Measurements from ENCODE around the gene EXD2. TPM values are rescaled to one million over a fixed set of nuclear protein-coding genes. Genes with fewer than 3 reads are reported as not detected.
"Not testable (repeated sequence)": the region's sequence is repeated elsewhere in the genome, so short reads cannot be mapped to it uniquely, and the experiment has no call there.

EXD2 gene
- total RNA-seq, 1 experiment from 2014 or later: 13.2 TPM

DNA sequence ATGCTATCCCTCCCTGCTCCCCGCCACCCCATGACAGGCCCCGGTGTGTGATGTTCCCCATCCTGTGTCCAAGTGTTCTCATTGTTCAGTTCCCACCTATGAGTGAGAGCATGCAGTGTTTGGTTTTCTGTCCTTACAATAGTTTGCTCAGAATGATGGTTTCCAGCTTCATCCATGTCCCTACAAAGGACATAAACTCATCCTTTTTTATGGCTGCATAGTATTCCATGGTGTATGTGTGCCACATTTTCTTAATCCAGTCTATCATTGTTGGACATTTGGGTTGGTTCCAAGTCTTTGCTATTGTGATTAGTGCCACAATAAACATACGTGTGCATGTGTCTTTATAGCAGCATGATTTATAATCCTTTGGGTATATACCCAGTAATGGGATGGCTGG is 86.1 kb downstream of the EXD2 start:
- DNase-seq (ENCODE audit: low read depth): not testable (repeated sequence)

DNA sequence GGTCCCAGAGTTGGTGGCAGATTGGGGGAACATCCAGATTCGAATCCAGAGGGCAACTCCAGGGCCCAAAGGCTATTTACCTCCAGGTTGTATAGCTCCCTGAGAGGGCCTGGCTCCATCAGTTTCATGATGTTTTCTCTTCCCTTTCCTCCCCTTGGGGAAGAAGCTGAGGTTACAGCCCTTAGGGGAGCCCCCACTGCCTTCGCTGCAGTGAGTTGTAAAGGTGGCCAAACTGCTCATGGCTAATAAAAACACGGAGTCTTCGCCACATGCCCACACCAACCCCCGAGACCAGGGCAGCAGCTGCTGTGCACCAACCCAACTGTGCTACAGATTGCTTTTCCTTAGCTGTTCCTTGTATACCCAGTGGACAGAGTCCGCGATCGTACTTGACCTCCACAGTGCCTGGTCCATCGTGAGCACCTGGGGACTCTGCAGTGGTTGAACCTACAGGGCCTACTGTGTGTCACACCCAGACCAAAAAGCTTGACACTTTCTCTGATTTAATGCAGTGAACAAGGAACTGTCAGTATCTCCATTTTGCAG is 89.5 kb downstream of the EXD2 start:
- no peak for DNase-seq (ENCODE audit: low read depth)

DNA sequence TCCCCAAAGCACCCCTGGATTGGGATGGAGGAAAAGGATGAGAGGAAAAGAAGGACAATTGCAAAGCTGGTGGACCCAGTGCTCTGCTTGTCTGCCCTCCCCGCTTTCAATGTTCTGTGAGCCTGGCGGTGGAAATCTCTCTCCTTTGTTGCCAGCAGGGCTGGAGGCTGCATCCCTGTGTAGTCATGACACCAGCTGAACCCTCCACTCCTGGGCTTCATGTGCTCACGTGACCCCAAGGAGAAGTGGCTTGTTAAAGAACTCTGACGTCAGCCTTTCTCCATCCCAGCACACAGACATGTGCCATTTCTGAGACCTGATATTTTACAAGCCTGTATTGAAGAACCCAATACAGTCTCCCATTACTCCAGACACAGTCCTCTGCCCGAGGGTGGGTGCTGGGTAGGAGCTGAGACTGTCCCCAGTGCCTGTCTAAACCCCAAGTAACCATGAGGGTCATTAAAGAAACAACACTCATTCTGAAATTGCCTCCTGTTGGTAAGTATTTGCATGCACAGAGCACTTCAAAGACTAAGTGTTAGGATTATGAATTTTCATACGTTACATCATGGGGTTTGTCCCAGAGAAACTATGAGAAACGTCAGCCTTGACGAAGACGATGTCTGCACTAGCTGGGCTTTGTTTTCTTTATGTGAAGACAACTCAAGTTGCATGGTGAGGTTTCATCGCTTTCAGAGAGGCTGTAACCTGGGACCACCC is 90.3 kb downstream of the EXD2 start:
- peak; percentile 28 for DNase-seq (ENCODE audit: low read depth)

DNA sequence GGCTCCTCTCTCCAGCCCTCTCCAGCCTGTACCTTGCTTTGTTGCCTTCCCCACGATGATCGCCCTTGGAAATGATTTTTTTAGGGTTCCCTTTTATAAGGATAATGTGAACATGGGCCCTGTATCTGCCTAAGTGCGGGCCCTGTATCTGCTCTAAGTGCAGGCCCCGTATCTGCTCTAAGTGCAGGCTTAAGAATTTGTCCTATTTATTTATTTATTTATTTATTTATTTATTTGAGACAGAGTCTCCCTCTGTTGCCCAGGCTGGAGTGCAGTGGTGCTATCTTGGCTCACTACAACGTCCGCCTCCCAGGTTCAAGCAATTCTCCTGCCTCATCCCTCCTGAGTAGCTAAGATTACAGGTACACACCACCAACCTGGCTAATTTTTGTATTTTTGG is 91.2 kb downstream of the EXD2 start:
- DNase-seq (ENCODE audit: low read depth): no peak

DNA sequence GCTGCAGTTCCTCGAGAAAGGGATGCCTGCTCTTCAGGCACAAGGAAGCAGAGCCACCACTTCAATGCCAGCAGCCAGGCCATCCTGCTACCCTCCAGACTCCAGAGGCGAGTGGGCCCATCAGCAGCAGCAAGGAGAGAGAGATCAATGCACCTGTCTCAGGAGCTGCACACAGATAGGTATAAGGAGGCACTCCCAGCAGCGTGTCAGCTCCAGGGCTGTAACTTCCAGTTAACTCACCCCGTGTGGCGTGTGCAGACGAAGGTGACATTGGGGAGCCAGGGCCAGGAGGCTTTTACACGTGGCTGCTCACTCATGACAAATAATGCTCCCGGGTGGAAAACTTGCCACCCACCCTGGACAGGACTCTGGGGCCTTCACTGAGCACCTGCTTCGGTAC is 92.9 kb downstream of the EXD2 start:
- DNase-seq (ENCODE audit: low read depth): no peak

DNA sequence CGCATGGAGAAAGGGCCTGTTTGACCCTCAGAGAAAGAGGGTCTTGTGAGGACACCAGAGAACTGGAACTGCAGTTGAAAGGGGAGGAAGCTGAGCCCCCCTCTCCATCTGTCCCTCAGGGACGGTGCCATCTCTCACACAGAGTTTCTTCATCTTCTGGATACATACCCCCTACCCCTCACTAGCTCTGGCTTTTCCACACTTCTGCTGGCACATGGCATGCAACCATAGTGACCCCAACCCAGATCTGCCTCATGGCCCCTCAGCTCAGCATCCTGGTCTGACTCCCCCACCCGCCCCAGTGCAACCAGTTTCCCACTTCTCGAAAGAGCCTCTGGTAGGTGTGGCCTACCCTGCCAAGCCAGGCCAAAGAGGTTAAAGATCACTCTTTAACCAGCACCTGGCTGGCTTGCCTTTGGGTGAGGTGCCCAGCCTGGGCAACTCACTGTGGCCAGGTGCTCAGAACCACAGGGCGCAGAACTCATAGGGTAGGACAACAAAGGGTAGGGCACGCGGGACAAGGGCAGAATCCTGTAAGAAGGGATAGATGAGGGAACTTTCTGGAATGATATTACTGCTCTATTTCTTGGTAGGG is 94.5 kb downstream of the EXD2 start:
- no peak for DNase-seq (ENCODE audit: low read depth)

DNA sequence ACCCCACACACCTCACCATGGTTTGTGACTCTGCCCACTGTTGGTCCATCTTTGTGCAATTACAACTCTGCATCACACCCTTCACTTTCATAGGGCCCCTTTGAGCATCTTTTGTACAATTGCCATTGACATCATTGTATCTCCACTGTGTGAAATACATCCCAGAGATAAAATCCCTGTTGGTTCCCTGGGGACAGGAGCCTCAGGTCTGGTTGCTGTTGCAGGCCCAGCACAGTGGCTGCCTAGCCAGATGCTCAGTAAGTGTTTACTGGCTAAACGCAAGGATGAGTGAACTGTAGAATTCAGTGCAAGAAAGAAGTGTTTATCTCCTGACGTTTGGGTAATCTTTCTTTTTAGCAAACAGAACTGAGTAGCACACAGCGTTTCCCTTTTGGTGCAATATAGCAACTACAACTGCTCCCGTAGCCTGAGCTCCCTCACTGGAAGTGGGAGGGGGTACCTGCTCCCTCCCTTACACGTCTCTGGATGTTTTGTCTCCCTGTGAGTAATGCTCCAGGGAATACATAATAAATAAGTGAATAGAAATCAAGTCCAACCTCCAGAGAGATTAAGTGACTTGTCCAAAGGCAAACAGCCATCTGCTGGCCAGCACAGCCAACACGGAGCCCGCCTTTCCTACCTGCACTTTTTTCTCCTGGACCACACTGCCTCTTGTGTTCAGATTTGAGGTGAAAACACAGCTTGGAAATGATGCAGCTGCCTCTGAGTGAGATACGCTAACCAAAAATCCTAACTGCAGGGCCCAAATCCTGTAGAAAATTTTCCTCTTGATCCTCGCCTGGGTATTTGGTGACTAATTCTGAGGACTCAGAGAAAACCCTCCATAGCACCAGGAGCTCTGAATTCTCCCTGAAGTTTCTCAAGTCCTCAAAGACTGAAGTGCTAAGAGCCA is 96.1 kb downstream of the EXD2 start:
- peak; percentile 9 for DNase-seq (ENCODE audit: low read depth)

DNA sequence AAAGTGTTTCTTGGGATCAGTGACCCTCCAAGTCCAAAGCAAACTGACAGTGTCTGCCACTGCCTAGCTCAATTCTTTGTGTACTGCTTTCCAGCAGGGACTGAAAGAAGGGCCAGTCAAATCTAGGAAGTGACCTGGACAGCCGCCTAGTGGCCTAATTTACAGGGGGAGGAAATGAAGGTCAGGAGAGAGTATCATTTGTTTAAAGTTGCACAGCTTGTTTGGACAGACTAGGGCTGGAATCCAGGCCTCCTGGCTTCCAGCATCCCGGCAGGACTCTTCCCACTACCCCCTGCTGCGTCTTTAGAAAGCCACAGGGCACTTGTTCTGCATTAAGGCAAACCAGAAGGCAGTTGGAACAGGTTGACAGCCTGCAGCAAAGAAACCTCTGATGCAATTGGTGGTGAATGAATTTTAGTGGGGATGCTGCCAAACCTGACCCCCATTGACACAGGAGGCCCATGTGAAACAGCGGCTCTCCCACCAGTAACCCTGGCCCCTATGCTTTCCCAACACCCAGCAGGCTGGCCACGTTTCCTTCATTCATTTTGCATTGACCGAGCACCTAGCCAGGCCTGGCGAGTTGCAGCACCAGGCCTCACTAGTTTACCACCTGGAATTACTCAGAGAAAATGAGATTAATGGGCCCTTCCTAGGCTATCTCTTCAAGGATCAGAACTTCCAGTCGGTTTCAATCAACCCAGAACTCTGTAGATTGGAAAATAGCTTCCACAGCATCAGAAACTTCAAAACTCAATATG is 96.9 kb downstream of the EXD2 start:
- DNase-seq (ENCODE audit: low read depth): peak; percentile 46

DNA sequence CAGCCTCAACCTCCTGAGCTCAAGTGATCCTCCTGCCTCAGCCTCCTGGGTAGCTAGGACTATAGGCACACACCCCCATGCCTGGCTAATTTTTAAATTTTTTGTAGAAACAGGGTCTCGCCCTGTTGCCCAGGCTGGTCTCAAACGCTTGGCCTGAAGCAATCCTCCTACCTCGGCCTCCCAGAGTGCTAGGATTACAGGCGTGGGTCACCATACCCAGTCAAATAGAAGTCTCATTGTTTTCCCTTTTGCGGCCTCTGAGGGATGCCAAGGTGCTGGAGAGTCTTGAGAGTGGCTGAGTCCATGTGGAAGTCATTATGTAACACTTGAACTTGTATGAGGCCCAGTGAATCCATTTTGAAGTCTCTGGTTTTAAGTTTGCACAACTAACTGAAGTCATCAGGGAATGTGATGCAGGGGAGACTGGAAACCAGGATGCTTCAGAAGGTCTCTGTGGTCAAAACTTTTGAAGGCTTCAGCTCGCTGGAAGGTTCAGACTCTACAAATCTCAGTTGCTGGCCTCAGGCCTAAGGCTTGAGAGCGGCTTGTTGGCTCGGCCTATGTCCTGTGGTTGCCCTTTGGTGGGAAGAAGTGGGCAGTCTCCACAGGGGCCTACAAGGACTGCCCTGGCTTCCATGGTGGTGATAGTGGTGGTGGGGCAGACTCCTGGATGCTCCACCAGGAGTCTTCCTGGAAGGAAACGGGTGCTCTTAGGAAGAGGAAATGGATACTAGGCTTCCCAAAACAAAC is 97.8 kb downstream of the EXD2 start:
- DNase-seq (ENCODE audit: low read depth): no peak

DNA sequence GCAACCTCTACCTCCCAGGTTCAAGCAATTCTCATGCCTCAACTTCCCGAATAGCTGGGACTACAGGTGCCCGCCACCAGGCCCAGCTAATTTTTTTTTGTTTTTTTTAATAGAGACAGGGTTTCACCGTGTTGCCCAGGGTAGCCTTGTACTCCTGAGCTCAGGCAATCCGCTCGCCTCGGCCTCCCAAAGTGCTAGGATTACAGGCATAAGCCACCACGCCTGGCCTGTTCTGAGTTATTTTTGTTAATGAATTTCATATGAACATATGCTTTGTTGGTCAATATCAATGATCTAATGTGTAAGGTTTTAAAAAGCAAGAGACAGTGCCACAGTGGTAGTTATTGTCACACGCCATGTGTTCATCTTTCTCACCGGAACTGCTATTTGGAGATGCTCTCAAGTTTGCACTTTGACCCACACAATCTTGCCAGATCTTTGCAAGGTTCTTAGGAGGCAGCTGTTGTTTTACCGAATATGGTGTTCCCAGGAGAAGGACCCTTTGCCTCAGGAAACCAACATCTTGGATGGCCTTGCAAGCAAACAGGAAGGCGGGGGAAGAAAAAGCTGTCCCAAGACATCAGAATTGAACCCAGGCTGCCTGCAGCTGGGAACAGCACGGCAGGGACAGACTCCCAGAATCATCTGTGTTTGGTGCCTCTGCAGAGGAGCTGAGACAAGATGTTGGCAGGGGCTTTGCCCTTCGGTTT is 98.7 kb downstream of the EXD2 start:
- DNase-seq (ENCODE audit: low read depth): no peak

DNA sequence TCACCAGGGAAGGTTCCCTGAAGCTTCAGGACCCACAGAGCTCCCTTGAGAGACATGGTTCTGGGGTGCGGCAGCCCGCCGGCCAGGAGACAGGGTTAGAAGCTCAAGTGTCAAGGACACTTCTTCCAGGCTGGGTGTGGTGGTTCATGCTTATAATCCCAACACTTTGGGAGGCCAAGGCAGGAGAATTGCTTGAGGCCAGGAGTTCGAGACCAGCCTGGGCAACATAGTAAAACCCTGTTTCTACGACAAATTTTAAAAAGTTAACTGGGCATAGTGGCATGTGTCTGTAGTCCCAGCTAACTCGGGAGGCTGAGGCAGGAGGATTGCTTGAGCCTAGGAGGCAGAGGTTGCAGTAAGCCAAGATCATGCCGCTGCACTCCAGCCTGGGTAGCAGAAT is 99.6 kb downstream of the EXD2 start:
- DNase-seq (ENCODE audit: low read depth): not testable (repeated sequence)

DNA sequence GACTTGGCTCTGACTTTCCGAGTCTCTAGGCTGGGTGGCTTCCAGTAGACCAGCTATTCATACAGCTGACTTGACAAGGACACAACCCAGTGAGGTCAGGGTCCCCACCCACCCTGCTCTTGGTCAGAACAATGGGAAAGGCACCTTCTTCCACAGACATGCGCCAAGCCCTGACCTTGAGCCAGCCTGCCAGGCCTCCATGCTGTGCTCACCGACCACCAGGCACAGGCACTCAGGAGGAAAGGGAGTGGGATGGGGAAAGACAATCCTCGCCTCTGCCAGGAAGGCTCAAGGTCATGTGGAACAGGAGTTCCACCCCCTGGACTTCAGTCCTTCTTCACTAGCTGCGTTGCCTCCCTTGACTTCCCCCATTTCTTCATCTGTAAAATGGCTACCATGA is 100.1 kb downstream of the EXD2 start:
- no peak for DNase-seq (ENCODE audit: low read depth)

DNA sequence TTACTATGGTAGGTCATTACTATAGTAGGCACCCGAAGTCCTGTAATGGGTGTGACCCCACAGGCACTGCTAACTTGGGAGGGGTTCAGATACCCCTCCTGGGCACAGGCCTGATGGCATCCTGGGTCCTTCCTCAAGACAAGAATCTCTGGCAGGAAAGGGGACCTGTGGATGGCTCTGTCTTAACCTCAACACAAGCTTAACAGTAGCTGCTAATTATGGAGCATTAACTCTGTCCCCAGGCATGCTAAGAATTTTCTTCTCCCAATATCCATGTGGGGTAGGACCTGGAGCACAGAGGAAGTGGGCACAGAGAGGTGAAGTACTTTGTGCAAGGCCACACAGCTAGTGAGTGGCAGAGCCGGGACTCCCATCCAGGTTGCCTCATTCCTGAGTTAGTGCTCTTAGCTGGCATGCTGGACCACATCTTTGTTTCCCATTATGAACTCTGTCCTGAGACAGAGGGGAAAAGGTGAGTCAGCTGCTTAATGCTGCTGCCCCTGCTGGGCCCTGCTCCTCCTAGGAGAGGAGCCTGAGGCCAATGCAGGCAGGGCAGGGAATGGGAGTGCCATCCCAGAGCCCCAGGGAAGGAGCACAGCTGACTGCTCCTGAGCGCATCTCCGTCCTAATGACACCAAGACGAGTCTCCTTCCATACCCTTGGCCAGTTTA is 100.7 kb downstream of the EXD2 start:
- DNase-seq (ENCODE audit: low read depth): peak; percentile 64

Other genes starting within 250 kb of the EXD2 start
- 221 and 363 TPM in 2 replicates for gene ACTN1, start 212.2 kb upstream of the EXD2 start, total RNA-seq (2014; rRNA removed; shearing (Covaris generic))
- 17.5 and 26.1 TPM in 2 replicates for gene DCAF5, start 38.4 kb upstream of the EXD2 start, total RNA-seq (2014; rRNA removed; shearing (Covaris generic))
- 0.20 and 0.30 TPM in 2 replicates for gene GALNT16, start 68.7 kb downstream of the EXD2 start, total RNA-seq (2014; rRNA removed; shearing (Covaris generic))
- 144 and 203 TPM in 2 replicates for gene ERH, start 206.8 kb downstream of the EXD2 start, total RNA-seq (2014; rRNA removed; shearing (Covaris generic))
- gene SLC39A9, start 207.2 kb downstream of the EXD2 start, total RNA-seq (2014; rRNA removed; shearing (Covaris generic)): 87.5 and 108 TPM in 2 replicates

Data from M059J (cell line).